Activated CD8-positive, alpha-beta T cell treated with anti-CD3 and anti-CD28 coated beads for 36 hours (primary cell): ENCODE results near the gene UBXN11. TPM values are rescaled to one million over a fixed set of nuclear protein-coding genes. Genes with fewer than 3 reads are reported as not detected.
A peak's percentile ranks its signal among the peaks of the same experiment; 100 is the strongest.

Experiments used
- ATAC-seq: fragments of 200-7000 bp; cut with Tn5 transposase; one replicate; pipeline ENCODE4 v1.10.0; 2021; ENCODE audit warnings: mild to moderate bottlenecking, moderate library complexity
- CTCF ChIA-PET: fragments of 350-600 bp; sonication (Branson Sonifier 250); formaldehyde crosslinking; loops from one replicate; lab custom pipeline; 2021; ENCODE audit warnings: antibody characterized with exemption; lab: Charles Lee
- POLR2A ChIA-PET: fragments of 350-600 bp; sonication (Branson Sonifier 250); formaldehyde crosslinking; loops from one replicate; lab custom pipeline; 2021; ENCODE audit warnings: antibody characterized with exemption; lab: Charles Lee
- DNase-seq: peaks from one replicate; pipeline ENCODE4 v3.0.0-alpha.2; 2020
- H3K27ac Mint-ChIP-seq: one replicate; pipeline ENCODE4 v1.8.0; 2021; ENCODE audit warnings: mild to moderate bottlenecking, mixed read lengths
- H3K27me3 Mint-ChIP-seq: one replicate; pipeline ENCODE4 v1.8.0; 2021; ENCODE audit warnings: mixed read lengths
- H3K36me3 Mint-ChIP-seq: one replicate; pipeline ENCODE4 v1.8.0; 2021; ENCODE audit warnings: low read depth, mixed read lengths
- H3K4me1 Mint-ChIP-seq: one replicate; pipeline ENCODE4 v1.8.0; 2021; ENCODE audit warnings: low read depth, mixed read lengths
- H3K4me3 Mint-ChIP-seq: one replicate; pipeline ENCODE4 v1.8.0; 2021; ENCODE audit warnings: mild to moderate bottlenecking, moderate library complexity, mixed read lengths
- H3K9me3 Mint-ChIP-seq: one replicate; pipeline ENCODE4 v1.8.0; 2021; ENCODE audit warnings: mixed read lengths
- CTCF ChIP-seq: fragments of 200-600 bp; IDR thresholded peaks from one replicate; pipeline ENCODE4 v1.8.0; 2022; ENCODE audit warnings: antibody characterized with exemption, mild to moderate bottlenecking
- intact Hi-C: fragments of 100-400 bp; cut with micrococcal nuclease; formaldehyde crosslinking; loops from one replicate; pipeline ENCODE4 v1.10.0; 2022
- total RNA-seq, 2 experiments: library from RNA; stranded (reverse); gene quantifications; one replicate each; pipeline ENCODE4 v1.2.3, GENCODE V29; 2021

Gene UBXN11
- total RNA-seq, 2 experiments from 2014 or later, result 24.9 to 26.0 TPM

- H3K4me3 Mint-ChIP-seq, result peak overlapping the region; percentile 23
- intact Hi-C loops, result loop anchor here (2.0 to 5.0 kb wide), 2 partner anchors 45 to 111 kb away; no protein-coding TSS in a partner anchor
Measured at GRCh38 chr1:26275580-26276431, 30.6 kb downstream of the UBXN11 start.

GRCh38 chr1:26274801-26275425 lies 31.5 kb downstream of the UBXN11 start:
- Mint-ChIP-seq H3K4me1 (peaks cover 54% of the 10 kb centered on the region), H3K36me3 (peaks cover 61% of the 10 kb centered on the region), H3K27ac (peak overlapping the region; percentile 92), H3K4me3 (no peak overlapping the region), H3K27me3 (no peaks in the 10 kb centered on the region), H3K9me3 (no peaks in the 10 kb centered on the region)
- TF ChIP-seq CTCF, result no peak
- POLR2A ChIA-PET, result interaction anchor here (1.4 to 19.5 kb wide), 3 partner anchors 12 to 43 kb away, joined by 3 to 284 read pairs (median 53); partner anchors contain the start of gene CD52
- intact Hi-C loops, result loop anchor here (5.0 kb wide), 1 partner anchor 112 kb away; no protein-coding TSS in a partner anchor
- DNase-seq, result peak; percentile 52
- CTCF ChIA-PET, result interaction anchor here (0.9 to 8.9 kb wide), 25 partner anchors 10 to 278 kb away, joined by 3 to 282 read pairs (median 5); partner anchors contain the start of genes CD52, UBXN11 and ZNF593
- no peak for ATAC-seq

More at GRCh38 chr1:26275580-26276431, 30.6 kb downstream of the UBXN11 start:
- ATAC-seq (peak; percentile 63), DNase-seq (peak; percentile 84)
- no peaks in the 10 kb centered on the region for H3K9me3 Mint-ChIP-seq
- ChIA-PET CTCF (interaction anchor here (0.7 to 8.9 kb wide), 39 partner anchors 11 to 279 kb away, joined by 3 to 282 read pairs (median 4); partner anchors contain the start of genes CD52, UBXN11 and ZNF593), POLR2A (interaction anchor here (1.1 to 19.5 kb wide), 3 partner anchors 12 to 53 kb away, joined by 3 to 284 read pairs (median 53); partner anchors contain the start of gene CD52)
- H3K27ac Mint-ChIP-seq, result peak overlapping the region; percentile 92
- H3K27me3 Mint-ChIP-seq, result no peaks in the 10 kb centered on the region
- peak; percentile 98 for TF ChIP-seq CTCF
- H3K36me3 Mint-ChIP-seq, result peaks cover 61% of the 10 kb centered on the region
- peaks cover 54% of the 10 kb centered on the region for H3K4me1 Mint-ChIP-seq

- peaks cover 65% of the 10 kb centered on the region for H3K36me3 Mint-ChIP-seq
- H3K9me3 Mint-ChIP-seq, result peaks cover 11% of the 10 kb centered on the region
- TF ChIP-seq CTCF, result no peak
- no peak for DNase-seq
- no peak overlapping the region for H3K4me3 Mint-ChIP-seq
- intact Hi-C loops, result no loop called here
- H3K27me3 Mint-ChIP-seq, result no peaks in the 10 kb centered on the region
- peaks cover 8% of the 10 kb centered on the region for H3K4me1 Mint-ChIP-seq
- ChIA-PET POLR2A (interaction anchor here (1.1 kb wide), 1 partner anchor 197 kb away, joined by 3 read pairs; no protein-coding TSS in a partner anchor), CTCF (interaction anchor here (3.1 kb wide), 1 partner anchor 53 kb away, joined by 12 read pairs; no protein-coding TSS in a partner anchor)
- ATAC-seq, result no peak
- H3K27ac Mint-ChIP-seq, result no peak overlapping the region
Measured at GRCh38 chr1:26269198-26269550, 37.3 kb downstream of the UBXN11 start.

- TF ChIP-seq CTCF, result no peak
- no peak for DNase-seq
- ChIA-PET POLR2A (no interaction called here), CTCF (interaction anchor here (1.2 to 3.1 kb wide), 2 partner anchors 54 to 149 kb away, joined by 4 to 12 read pairs; no protein-coding TSS in a partner anchor)
- H3K4me3 Mint-ChIP-seq, result no peak overlapping the region
- intact Hi-C loops, result no loop called here
- H3K27ac Mint-ChIP-seq, result no peak overlapping the region
- ATAC-seq, result no peak
- peaks cover 7% of the 10 kb centered on the region for H3K4me1 Mint-ChIP-seq
- peaks cover 11% of the 10 kb centered on the region for H3K9me3 Mint-ChIP-seq
- H3K36me3 Mint-ChIP-seq, result peaks cover 71% of the 10 kb centered on the region
- no peaks in the 10 kb centered on the region for H3K27me3 Mint-ChIP-seq
Measured at GRCh38 chr1:26268290-26269197, 37.9 kb downstream of the UBXN11 start.
